HepG2 (cell line): ENCODE measurements around the gene ZNRD2. TPM values are rescaled to one million over a fixed set of nuclear protein-coding genes. Genes with fewer than 3 reads are reported as not detected.

Source experiments
- BRF2 ChIP-seq: sonication (generic); formaldehyde crosslinking; IDR thresholded peaks from 2 replicates; pipeline ENCODE4 v1.8.1; 2022; ENCODE audit warnings: mild to moderate bottlenecking, missing genetic modification reagents
- HMG20B ChIP-seq: conservative IDR thresholded peaks from 2 replicates; pipeline ENCODE4 v1.6.1; 2016; ENCODE audit warnings: missing genetic modification reagents, missing compliant biosample characterization
- IRF2 ChIP-seq: IDR thresholded peaks from 2 replicates; pipeline ENCODE4 v1.6.1; 2018; ENCODE audit warnings: missing genetic modification reagents, missing compliant biosample characterization
- MLXIP ChIP-seq: sonication (generic); formaldehyde crosslinking; IDR thresholded peaks from 2 replicates; pipeline ENCODE4 v1.9.0; 2021; ENCODE audit warnings: missing genetic modification reagents, borderline replicate concordance
- RBM22 ChIP-seq: fragments of 200-400 bp; formaldehyde crosslinking; optimal IDR thresholded peaks from 2 replicates; pipeline ENCODE3; 2017; ENCODE audit warnings: mild to moderate bottlenecking, low read length, moderate library complexity
- polyA plus RNA-seq, 8 experiments: library from polyadenylated mRNA; depleted of rRNA in 3 of 8; stranded (reverse) in 7 of 8; unstranded in 1 of 8; fragments of >200 nt; fragmentation: Illumina TruSeq in 4 of 8; extraction: Trizol in 4 of 8; gene quantifications; 2 replicates each; pipeline versions ENCODE4 v1.2.1 to v1.2.3, GENCODE V29; 2011 to 2016; ENCODE audit warnings: low read depth in 4 of 8, missing spikeins in 1 of 8, mixed read lengths in 1 of 8; ENCODE audit not compliant: insufficient read depth in 1 of 8
- total RNA-seq, 5 experiments: library from RNA; depleted of rRNA; stranded (reverse); fragments of >200 nt; fragmentation: Illumina TruSeq; extraction: Trizol; gene quantifications; 2 replicates each; pipeline ENCODE4 v1.2.3, GENCODE V29; 2016; ENCODE audit warnings: low read depth in 1 of 5
- TF ChIP-seq, protein P1 (sequence below): sonication (generic); formaldehyde crosslinking; IDR thresholded peaks from 2 replicates; pipeline ENCODE4 v1.4.0; 2020; ENCODE audit warnings: missing genetic modification reagents, borderline replicate concordance

ZNRD2 gene
- total and polyA plus RNA-seq, 2 of the 13 experiments (the other 11 are each of a cell fraction or from before 2014, with no cell fraction given) = 29.2 to 34.0 TPM

GRCh38 chr11:65576867-65577755 lies 6.8 kb downstream of the ZNRD2 start (continued):
- no peak for TF ChIP-seq MLXIP (CRISPR knock-in tag)
- TF ChIP-seq HMG20B (CRISPR knock-in tag) = no peak
- TF ChIP-seq, protein P1, sequence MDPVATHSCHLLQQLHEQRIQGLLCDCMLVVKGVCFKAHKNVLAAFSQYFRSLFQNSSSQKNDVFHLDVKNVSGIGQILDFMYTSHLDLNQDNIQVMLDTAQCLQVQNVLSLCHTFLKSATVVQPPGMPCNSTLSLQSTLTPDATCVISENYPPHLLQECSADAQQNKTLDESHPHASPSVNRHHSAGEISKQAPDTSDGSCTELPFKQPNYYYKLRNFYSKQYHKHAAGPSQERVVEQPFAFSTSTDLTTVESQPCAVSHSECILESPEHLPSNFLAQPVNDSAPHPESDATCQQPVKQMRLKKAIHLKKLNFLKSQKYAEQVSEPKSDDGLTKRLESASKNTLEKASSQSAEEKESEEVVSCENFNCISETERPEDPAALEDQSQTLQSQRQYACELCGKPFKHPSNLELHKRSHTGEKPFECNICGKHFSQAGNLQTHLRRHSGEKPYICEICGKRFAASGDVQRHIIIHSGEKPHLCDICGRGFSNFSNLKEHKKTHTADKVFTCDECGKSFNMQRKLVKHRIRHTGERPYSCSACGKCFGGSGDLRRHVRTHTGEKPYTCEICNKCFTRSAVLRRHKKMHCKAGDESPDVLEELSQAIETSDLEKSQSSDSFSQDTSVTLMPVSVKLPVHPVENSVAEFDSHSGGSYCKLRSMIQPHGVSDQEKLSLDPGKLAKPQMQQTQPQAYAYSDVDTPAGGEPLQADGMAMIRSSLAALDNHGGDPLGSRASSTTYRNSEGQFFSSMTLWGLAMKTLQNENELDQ (CRISPR knock-in tag) = no peak
- TF ChIP-seq BRF2 (CRISPR knock-in tag) = no peak
- TF ChIP-seq RBM22 = no peak
- no peak for TF ChIP-seq IRF2 (CRISPR knock-in tag)
